ENCODE measurements around the gene RBMS1. TPM values are rescaled to one million over a fixed set of nuclear protein-coding genes. Genes with fewer than 3 reads are reported as not detected.

The RBMS1 gene
- total and polyA plus RNA-seq, 2 of the 13 experiments (the other 11 are each of a cell fraction or from before 2014, with no cell fraction given): 55.5 to 110 TPM

DNA sequence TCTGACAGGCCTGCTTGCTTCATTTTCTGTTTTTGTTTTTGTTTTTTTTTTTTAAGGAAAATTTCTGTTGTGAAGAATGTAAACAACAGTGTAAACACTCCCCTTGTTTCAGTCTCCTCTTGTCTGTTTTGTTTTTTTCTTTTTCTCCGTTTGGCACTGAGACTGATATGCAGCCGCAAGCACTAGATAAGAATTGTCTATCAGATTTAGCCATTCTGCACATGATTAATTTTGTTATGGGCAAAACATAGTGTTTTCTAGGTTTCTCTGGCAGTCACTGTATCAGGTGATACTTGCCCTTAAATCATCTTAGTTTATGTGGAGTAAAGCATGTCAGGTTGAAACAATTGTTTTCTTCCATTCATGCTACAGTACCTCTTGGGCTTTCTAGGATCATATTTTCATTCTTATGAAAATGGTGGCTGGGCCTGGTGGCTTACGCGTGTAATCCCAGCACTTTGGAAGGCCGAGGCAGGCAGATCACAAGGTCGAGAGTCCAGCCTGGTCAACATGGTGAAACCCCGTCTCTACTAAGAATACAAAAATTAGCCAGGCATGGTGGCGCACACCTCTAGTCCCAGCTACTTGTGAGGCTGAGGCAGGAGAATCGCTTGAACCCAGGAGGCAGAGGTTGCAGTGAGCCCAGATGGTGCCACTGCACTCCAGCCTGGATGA lies 12.9 kb upstream of the RBMS1 start (continued):
- TF ChIP-seq LRRFIP1 (CRISPR knock-in tag; conservative IDR thresholded peaks at IDR 0.05) (no peak), KDM5A (IDR thresholded peaks at IDR 0.05; ENCODE audit: borderline replicate concordance, low read length) (no peak), BCLAF1 (IDR thresholded peaks at IDR 0.05) (no peak), ZNF83 (CRISPR knock-in tag; IDR thresholded peaks at IDR 0.05; ENCODE audit: borderline replicate concordance) (no peak), PHF20 (CRISPR knock-in tag; IDR thresholded peaks at IDR 0.05) (no peak), ZSCAN9 (CRISPR knock-in tag; IDR thresholded peaks at IDR 0.05; ENCODE audit: borderline replicate concordance) (no peak), NFATC3 (CRISPR knock-in tag; IDR thresholded peaks at IDR 0.05) (no peak), NFKBIZ (CRISPR knock-in tag; IDR thresholded peaks at IDR 0.05) (no peak), E2F2 (CRISPR knock-in tag; IDR thresholded peaks at IDR 0.05; ENCODE audit: borderline replicate concordance) (no peak), SIN3A (IDR thresholded peaks at IDR 0.05; ENCODE audit: borderline replicate concordance, low read depth, low read length) (no peak), CBX1 (IDR thresholded peaks at IDR 0.05; ENCODE audit: low read depth) (no peak), BRD4 (CRISPR knock-in tag; IDR thresholded peaks at IDR 0.05) (no peak), ZNF335 (CRISPR knock-in tag; IDR thresholded peaks at IDR 0.05) (no peak), TBL1XR1 (IDR thresholded peaks at IDR 0.05; ENCODE audit: borderline replicate concordance, low read length, partially characterized antibody) (no peak), ZNF280B (CRISPR knock-in tag; IDR thresholded peaks at IDR 0.05; ENCODE audit: borderline replicate concordance) (no peak), ZZZ3 (CRISPR knock-in tag; IDR thresholded peaks at IDR 0.05; ENCODE audit: borderline replicate concordance) (no peak), RBM22 (optimal IDR thresholded peaks at IDR 0.05; ENCODE audit: low read length) (no peak), ZMYM4 (CRISPR knock-in tag; IDR thresholded peaks at IDR 0.05) (peak; percentile 54; the same call in 1 of the 2 replicates), ZNF17 (CRISPR knock-in tag; IDR thresholded peaks at IDR 0.05) (no peak), IRF2 (CRISPR knock-in tag; IDR thresholded peaks at IDR 0.05) (no peak)
- TF ChIP-seq, protein P1, sequence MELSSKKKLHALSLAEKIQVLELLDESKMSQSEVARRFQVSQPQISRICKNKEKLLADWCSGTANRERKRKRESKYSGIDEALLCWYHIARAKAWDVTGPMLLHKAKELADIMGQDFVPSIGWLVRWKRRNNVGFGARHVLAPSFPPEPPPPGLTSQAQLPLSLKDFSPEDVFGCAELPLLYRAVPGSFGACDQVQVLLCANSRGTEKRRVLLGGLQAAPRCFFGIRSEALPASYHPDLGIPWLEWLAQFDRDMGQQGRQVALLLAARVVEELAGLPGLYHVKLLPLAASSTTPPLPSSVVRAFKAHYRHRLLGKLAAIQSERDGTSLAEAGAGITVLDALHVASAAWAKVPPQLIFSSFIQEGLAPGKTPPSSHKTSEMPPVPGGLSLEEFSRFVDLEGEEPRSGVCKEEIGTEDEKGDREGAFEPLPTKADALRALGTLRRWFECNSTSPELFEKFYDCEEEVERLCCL (CRISPR knock-in tag; IDR thresholded peaks at IDR 0.05; ENCODE audit: borderline replicate concordance): no peak

Data from HepG2 (cell line).